Measurements from ENCODE around the gene HAGH. TPM values are rescaled to one million over a fixed set of nuclear protein-coding genes. Genes with fewer than 3 reads are reported as not detected.
A peak's percentile ranks its signal among the peaks of the same experiment; 100 is the strongest.

Gene HAGH
- total RNA-seq, 1 donor from 2014 or later = 73.4 TPM

DNA sequence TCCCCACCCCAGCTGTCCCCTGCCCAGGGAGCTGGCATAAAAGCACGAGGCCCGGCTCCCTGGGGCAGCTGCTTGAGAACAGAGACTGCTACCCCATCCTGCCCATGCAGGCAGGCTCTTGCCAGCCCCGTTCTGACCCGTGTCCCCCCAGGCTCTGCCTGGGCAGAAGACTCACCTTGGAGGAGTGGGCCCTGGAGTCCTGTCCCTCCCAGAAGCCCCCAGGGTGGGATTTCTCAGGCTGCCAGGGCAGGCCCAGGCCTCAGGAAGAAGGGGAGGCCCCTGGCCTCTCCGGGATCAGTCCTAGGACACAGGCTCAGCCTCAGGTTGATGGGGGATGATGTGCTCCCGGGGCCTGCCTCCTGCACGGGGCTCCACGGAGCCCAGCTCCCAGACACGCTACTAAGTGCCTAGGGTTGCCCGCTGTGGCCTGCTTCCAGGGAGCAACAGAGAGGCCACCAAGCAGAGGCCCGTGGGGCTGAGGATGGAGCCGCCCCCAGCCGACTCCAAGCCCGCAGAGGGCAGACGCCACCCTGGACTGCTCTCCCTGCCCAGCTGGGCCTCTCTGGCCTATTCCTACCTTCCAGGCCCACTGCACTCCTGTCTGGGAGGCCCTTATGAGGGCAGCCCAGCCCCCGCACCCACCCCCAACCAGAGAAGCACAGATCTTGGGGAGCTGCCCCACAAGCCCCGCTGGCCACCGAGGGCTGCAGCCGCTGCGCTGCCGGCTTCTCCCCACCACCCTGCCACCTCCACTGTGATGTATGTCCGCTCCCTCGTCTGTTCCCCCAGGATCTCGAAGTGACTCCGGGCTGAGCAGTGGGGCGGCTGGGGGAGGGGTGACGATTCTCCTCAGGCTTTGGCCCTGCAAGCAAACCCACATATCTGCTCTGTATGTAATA is 57.0 kb downstream of the HAGH start:
- DNase-seq (ENCODE audit: low spot score) = no peak
- peak; percentile 1 for ATAC-seq
- intact Hi-C loops (cut with DNase I) = loop anchor here (5.0 kb wide), 1 partner anchor 967 kb away; the partner anchor contains the start of gene GNG13

DNA sequence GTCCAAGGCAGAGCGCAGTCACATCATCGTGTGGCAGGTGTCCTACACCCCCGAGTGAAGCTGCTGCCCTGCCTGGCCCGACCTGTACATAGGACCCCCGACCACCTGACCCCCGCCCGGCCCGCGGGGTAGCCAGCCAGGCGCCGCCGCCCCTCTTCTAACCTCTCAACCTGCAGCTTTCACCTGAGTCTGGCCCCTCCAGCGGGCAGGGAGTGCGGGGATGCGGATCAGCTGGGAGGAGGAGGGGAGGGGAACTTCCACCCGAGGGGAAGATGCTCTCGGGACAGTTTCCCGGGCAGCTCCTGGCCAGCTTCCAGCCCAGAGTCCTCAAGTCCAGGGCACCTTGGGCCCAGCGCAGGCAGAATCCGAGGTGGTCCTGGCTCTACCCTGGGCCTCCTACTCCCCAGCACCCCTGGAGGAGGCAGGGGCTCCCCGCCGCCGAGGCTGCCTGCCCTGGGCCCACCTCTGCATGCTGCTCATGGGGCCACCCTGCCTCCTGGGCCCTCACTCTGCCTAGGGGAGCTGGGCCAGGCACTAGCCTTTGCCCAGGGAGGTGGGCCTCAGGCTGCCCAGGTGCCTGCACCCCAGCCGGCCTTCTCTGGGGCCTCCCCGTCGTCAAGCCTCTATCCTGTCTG is 57.7 kb downstream of the HAGH start:
- no peak for DNase-seq (ENCODE audit: low spot score)
- intact Hi-C loops (cut with DNase I) = loop anchor here (5.0 kb wide), 1 partner anchor 967 kb away; the partner anchor contains the start of gene GNG13
- ATAC-seq = no peak

DNA sequence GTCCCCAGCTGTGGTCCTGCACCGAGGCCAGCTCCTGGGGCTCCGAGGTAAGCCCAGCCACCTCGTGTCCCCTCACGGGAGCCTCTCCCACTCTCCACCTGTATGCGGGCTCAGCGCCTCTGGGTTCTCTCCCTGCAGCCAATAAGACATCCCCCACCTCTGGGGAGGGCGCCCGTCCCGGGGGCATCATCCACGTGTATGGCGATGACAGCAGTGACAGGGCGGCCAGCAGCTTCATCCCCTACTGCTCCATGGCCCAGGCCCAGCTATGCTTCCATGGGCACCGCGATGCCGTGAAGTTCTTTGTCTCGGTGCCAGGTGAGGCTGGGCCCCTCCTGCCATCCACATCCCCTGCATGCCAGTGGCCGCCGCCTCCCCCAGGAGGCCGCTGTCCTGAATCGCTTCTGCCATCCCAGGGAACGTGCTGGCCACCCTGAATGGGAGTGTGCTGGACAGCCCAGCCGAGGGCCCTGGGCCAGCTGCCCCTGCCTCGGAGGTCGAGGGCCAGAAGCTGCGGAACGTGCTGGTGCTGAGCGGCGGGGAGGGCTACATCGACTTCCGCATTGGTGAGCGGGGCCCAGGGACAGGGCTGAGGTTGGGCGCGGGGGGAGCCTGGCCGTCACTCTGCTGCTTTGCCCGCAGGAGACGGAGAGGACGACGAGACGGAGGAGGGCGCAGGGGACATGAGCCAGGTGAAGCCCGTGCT is 58.4 kb downstream of the HAGH start:
- DNase-seq (ENCODE audit: low spot score) (no peak), ATAC-seq (no peak)
- intact Hi-C loops (cut with DNase I) = loop anchor here (5.0 kb wide), 1 partner anchor 966 kb away; the partner anchor contains the start of gene GNG13

DNA sequence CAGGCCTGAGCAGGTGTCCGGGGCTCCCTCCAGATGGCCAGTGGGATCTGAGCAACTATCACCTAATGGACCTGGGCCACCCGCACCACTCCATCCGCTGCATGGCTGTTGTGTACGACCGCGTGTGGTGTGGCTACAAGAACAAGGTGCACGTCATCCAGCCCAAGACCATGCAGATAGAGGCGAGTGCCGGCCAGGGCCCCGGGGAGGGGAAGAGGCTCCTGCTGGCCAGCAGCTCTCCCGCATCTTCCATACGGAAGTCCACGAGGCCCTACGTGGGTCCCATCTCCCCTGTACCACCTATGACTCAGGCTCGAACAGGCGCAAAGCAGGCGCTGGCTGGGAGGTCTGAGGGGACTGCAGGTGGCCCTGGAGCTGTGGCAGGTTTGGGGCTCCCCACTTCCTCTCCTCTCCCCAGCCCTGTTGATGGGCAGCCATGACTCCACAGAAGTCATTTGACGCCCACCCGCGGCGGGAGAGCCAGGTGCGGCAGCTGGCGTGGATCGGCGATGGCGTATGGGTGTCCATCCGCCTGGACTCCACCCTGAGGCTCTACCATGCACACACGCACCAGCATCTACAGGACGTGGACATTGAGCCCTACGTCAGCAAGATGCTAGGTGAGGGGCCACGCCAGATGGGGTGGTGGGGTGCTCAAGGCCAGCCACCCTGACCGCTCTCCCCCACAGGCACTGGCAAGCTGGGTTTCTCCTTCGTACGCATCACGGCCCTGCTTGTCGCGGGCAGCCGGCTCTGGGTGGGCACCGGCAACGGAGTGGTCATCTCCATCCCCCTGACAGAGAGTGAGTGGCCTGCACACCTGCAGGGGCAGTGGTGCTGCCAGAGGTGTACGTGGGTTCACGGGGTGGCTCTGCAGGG is 59.3 kb downstream of the HAGH start:
- no peak for DNase-seq (ENCODE audit: low spot score)
- intact Hi-C loops (cut with DNase I) = loop anchor here (5.0 kb wide), 1 partner anchor 965 kb away; the partner anchor contains the start of gene GNG13

DNA sequence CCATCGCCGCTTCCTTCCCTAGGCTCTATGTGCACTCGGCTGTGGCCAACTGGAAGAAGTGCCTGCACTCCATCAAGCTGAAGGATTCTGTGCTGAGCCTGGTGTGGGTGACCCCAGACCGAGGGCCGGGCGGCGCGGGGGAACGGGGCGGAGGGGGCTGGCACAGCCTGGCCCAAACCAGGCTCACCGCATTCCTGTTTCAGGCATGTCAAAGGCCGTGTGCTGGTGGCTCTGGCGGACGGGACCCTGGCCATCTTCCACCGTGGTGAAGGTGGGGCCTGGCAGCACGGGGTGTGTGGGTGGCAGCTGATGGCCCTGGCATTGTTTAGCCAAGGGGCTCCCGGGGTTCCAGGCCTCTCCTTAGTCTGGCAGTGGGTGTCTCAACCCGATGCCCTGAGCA is 59.9 kb downstream of the HAGH start:
- intact Hi-C loops (cut with DNase I) = loop anchor here (5.0 kb wide), 1 partner anchor 964 kb away; the partner anchor contains the start of gene GNG13
- DNase-seq (ENCODE audit: low spot score) (no peak), ATAC-seq (no peak)

More for the DNA sequence above, 59.3 kb downstream of the HAGH start:
- ATAC-seq = no peak

DNA sequence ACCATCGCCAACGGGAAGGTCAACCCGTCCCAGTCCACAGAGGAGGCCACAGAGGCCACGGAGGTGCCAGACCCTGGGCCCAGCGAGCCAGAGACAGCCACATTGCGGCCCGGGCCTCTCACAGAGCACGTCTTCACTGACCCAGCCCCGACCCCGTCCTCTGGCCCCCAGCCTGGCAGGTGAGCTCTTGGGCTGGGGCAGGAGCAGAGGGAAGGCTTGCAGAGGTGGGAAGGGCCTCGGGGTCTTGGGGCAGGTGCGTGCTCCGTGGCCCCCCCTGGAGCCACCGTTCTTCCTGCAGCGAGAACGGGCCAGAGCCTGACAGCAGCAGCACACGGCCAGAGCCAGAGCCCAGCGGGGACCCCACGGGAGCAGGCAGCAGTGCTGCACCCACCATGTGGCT is 60.4 kb downstream of the HAGH start:
- no peak for ATAC-seq
- DNase-seq (ENCODE audit: low spot score) = no peak
- intact Hi-C loops (cut with DNase I) = loop anchor here (5.0 kb wide), 1 partner anchor 964 kb away; the partner anchor contains the start of gene GNG13

DNA sequence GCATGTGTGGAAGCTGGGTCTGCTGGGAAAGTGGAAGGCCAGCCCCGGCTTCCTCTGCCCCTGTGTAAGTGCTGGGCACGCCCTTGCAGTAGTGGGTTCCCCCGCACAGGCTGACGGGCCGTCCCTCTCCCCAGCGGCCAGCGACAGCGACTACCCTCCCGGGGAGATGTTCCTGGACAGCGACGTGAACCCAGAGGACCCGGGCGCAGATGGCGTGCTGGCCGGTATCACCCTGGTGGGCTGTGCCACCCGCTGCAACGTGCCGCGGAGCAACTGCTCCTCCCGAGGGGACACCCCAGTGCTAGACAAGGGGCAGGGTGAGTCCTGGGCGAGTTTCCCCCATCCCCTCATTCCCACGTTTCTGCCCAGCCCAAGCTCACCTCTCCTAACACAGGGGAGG is 60.8 kb downstream of the HAGH start:
- ATAC-seq (no peak), DNase-seq (ENCODE audit: low spot score) (no peak)
- intact Hi-C loops (cut with DNase I) = loop anchor here (5.0 kb wide), 1 partner anchor 964 kb away; the partner anchor contains the start of gene GNG13

DNA sequence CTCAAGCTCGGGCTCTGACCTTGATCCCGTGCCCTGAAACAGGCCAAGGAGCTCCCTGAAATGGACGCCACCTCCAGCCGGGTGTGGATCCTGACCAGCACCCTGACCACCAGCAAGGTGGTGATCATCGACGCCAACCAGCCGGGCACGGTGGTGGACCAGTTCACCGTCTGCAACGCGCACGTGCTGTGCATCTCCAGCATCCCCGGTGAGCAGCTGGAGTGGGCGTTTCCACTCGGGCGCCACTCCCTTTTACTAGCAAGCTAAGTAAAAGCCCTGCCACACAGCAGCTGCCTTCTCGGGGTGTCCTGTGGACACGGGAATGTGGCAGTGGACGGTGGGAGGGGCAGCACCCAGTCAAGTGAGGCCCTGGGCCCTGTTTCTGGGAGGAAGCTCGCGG is 61.7 kb downstream of the HAGH start:
- DNase-seq (ENCODE audit: low spot score) = no peak
- intact Hi-C loops (cut with DNase I) = loop anchor here (5.0 kb wide), 1 partner anchor 963 kb away; the partner anchor contains the start of gene GNG13
- ATAC-seq = no peak

DNA sequence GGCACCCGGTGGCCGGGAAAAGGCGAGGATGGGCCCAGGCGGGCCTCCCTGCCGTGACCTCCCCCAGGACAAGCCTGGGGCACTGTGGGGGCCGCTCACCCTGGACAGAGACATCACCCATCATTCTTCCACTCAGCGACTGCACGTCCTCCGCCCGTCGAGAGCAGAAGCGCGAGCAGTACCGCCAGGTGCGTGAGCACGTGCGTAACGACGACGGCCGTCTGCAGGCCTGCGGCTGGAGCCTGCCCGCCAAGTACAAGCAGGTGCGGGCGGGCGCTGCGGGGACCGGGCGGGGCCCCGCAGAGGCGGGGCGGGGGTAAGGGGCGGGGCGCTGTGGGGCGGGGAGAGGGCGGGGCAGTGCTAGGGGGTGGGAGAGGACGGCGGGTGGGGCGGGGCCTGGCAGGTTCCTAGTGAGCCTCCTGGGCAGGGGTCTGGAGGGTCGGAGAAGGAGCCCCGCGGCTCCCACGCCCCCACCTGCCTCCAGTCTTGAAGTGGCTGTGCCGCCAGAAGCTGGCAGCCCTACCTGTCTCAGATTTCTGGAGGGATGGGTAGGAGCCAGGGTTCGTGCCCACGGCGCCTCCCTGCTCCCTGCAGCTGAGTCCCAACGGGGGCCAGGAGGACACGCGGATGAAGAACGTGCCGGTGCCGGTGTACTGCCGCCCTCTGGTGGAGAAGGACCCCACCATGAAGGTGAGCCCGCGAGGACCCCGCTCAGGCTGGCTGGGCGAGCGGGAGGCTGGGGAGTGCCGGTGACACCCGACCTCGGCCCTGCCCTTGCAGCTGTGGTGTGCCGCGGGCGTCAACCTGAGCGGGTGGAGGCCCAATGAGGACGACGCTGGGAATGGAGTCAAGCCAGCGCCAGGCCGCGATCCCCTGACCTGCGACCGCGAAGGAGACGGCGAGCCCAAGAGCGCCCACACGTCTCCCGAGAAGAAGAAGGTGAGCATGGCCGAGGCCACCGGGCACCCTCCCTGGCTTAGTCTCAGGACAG is 62.8 kb downstream of the HAGH start:
- intact Hi-C loops (cut with DNase I) = no loop called here
- ATAC-seq = peak; percentile 6
- DNase-seq (ENCODE audit: low spot score) = no peak

DNA sequence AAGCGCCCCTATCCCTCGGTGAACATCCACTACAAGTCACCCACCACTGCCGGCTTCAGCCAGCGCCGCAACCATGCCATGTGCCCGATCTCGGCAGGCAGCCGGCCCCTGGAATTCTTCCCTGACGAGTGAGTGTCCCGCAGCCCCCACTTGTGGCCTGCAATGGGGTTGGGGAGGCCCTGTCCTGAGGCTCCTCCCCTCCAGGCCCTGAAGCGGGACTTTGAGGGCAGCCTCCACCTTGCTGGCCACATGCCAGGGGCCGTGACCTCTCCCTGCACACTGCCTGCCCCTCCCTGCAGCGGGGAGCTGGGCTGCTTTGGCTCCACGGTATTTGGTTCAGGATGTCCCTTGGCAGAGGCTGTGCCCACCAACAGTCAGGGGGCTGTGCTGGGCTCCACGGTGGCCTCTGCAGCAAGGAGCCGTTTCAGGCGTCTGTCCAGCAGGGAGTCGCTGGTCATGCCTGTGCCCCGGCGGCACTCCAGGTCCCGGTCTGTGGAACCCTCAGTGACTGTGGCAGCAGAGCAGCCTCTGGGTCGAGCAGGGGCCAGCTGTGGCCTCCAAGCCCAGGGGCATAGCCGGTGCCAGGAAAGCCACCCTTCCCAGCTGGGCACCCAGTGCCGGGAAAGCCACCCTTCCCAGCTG is 63.6 kb downstream of the HAGH start:
- no peak for DNase-seq (ENCODE audit: low spot score)
- ATAC-seq = no peak
- intact Hi-C loops (cut with DNase I) = no loop called here

DNA sequence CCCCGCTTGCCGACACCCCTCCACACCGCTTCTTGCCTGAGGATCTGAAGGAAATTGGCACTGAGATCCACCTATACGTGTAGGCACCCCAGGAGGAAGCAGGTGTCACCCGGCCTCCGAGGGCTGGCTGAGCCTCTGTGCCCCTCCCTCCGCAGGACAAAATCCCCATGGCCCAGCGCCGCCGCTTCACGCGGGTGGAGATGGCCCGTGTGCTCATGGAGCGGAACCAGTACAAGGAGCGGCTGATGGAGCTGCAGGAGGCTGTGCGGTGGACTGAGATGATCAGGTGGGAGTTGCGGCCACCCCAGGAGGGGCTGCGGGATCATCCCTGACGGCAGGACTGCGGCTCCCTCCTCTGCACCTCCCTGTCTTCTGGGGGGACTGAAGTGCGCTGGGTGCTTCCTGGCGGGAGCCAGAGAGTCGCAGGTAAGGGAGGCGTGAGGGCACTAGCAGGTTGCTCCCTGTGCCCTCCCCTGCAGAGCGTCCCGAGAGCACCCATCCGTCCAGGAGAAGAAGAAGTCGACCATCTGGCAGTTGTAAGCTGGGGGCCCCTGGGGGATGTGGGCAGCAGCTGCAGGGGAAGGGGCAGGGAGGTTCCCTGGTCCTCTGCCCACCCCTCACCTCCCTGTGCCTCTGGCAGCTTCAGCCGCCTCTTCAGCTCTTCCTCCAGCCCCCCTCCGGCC is 64.3 kb downstream of the HAGH start:
- ATAC-seq (no peak), DNase-seq (ENCODE audit: low spot score) (no peak)
- intact Hi-C loops (cut with DNase I) = no loop called here

DNA sequence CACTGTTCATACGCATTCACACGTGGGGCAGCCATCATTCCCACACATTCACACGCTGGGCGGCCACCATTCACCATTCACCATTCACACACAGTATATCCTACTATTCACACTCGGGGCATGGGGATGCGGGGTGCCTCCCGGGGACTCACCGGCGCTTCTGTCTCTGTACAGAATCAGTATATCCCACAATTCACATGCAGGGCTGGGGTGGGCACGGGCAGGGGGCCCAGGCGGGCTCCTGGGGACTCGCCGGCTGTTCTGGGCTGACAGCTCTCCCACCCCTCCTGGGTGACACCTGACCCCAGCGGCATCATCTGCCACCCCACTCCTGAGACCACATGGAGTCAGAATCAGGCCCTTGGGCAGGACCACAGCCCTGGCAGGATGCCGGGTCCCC is 64.9 kb downstream of the HAGH start:
- ATAC-seq (no peak), DNase-seq (ENCODE audit: low spot score) (no peak)
- intact Hi-C loops (cut with DNase I) = no loop called here

DNA sequence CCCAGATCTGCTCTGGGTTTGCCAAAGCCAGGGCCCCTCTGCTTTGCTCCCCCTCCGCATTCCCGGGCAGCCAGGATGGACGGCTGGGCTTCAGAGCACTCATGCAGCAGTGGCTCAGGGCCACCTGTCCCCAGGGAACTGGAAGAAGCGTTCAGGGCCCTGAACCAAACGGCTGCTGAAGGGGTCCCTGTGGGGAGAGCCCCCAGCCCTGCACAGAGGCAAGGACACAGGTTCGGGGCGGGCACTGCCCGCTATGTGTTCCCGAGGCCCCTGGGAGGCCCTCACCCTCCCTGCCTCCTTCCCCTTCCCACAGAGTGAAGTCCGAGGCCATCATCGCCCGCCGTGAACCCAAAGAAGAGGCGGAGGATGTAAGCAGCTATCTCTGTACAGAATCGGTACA is 65.7 kb downstream of the HAGH start:
- ATAC-seq (no peak), DNase-seq (ENCODE audit: low spot score) (peak; percentile 49)
- intact Hi-C loops (cut with DNase I) = no loop called here

DNA sequence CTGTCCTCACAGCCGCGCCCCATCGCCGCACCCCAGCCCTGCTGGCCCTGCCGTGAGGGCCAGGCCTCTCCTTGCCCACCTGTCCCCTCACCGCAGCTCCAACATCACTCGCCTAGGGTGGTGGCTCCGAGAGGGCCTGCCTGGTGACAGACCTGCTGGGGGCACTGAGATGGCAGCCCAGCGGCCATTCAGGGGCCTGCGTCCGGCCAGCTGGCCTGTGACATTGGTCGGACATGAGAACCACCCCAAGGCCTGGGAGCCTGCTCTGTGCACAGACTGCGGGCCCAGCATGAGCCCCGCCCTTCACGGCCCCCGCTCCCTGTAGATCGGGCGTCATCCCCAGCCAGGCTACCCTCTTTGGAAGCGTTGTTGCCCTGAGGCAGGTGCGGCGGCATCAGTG is 67.1 kb downstream of the HAGH start:
- no peak for ATAC-seq
- DNase-seq (ENCODE audit: low spot score) = no peak
- intact Hi-C loops (cut with DNase I) = no loop called here

DNA sequence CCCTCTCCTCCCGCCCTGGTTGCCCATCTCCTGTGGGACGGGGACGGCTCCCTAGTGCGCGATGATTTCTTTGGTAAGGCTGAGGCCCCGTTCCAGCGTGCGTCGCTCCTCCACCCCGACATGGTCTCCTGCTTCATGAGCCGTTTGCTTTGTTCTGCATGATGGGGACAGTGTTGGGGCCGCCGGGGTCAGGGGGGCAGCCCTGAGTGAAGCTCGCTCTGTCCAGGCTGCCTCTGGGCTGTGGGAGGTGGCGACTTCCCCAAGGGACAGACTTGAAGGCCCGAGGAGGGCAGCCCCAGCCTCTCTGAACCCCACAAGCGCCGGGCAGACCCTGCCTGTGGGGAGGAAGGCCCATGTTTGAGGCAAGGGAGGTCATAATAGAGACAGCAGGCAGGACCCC is 67.7 kb downstream of the HAGH start:
- DNase-seq (ENCODE audit: low spot score) (no peak), ATAC-seq (no peak)
- intact Hi-C loops (cut with DNase I) = no loop called here

DNA sequence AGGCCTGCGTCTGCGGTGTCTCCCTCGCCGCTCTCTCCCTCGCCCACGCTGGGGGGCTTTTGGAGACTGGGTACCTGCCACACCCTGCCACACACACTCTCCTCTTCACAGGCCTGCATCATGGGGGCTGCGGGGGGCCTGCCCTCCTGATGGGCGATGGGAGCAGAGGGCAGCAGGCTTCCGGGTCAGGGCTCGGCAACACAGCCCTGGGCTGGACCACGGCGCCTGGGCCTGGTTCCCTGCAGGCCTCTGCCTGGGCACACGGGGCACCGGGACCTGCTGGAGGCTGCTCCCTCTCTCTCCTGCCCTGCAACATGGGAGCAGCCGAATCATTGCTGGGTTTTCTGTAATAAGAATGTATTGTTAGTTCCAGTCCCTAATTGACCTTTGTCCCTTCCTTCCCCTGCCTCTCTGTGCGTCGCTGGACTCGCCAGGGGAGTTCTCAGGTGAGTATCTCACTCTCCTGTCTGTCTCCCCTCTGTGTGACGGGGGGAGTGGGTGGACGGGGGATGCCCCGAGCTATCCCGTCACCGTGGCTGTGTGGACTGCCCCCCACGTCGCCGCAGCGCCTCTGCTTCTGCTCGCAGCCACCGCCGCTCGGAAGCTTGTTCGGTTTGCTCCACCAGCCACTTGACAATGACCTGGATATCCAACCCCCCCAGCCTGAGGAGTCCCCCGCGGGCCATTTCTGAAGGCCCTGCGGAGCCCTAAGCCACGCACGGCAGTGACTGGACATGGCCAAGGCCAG is 68.7 kb downstream of the HAGH start:
- intact Hi-C loops (cut with DNase I) = no loop called here
- ATAC-seq = no peak
- DNase-seq (ENCODE audit: low spot score) = no peak

All from sciatic nerve (tissue), 2 donors.